Smooth muscle cell (in vitro differentiated cells): Measurements from ENCODE around the gene PDE1A. TPM values are rescaled to one million over a fixed set of nuclear protein-coding genes. Genes with fewer than 3 reads are reported as not detected.

ENCODE experiments used
- DNase-seq: peaks from one replicate; lab custom pipeline; 2025; ENCODE audit not compliant: unreplicated experiment; lab: John Stamatoyannopoulos, UW
- H2AFZ ChIP-seq: fragments of 200-600 bp; sonication (generic); 2 replicates; pipeline ENCODE4 v1.6.0; 2016; ENCODE audit warnings: antibody characterized with exemption, low read depth, mild to moderate bottlenecking
- H3F3A ChIP-seq: fragments of 200-600 bp; sonication (generic); 2 replicates; pipeline ENCODE4 v1.6.0; 2017; ENCODE audit warnings: antibody characterized with exemption, low read depth
- H3K27ac ChIP-seq: fragments of 200-600 bp; sonication (generic); 2 replicates; pipeline ENCODE4 v1.5.1; 2016; ENCODE audit warnings: low read depth, mild to moderate bottlenecking
- H3K27me3 ChIP-seq: fragments of 200-600 bp; sonication (generic); 2 replicates; pipeline ENCODE4 v1.6.1; 2016; ENCODE audit warnings: low read depth, mild to moderate bottlenecking
- H3K36me3 ChIP-seq: fragments of 200-600 bp; sonication (generic); 2 replicates; pipeline ENCODE4 v1.5.1; 2016; ENCODE audit warnings: low read depth
- H3K4me1 ChIP-seq: fragments of 200-600 bp; sonication (generic); 2 replicates; pipeline ENCODE4 v1.5.1; 2016; ENCODE audit warnings: low read depth
- H3K4me2 ChIP-seq: fragments of 200-600 bp; sonication (generic); 2 replicates; pipeline ENCODE4 v1.6.0; 2016; ENCODE audit warnings: mild to moderate bottlenecking
- H3K4me3 ChIP-seq: fragments of 200-600 bp; sonication (generic); 2 replicates; pipeline ENCODE4 v1.5.1; 2016; ENCODE audit warnings: mild to moderate bottlenecking
- H3K79me2 ChIP-seq: fragments of 200-600 bp; sonication (generic); 2 replicates; pipeline ENCODE4 v1.6.0; 2016; ENCODE audit warnings: low read depth, mild to moderate bottlenecking
- H3K9ac ChIP-seq: fragments of 200-600 bp; sonication (generic); 2 replicates; pipeline ENCODE4 v1.6.0; 2016; ENCODE audit warnings: low read depth
- H3K9me3 ChIP-seq: fragments of 200-600 bp; sonication (generic); replicated peaks from 2 replicates; pipeline ENCODE4 v1.5.1; 2016; ENCODE audit warnings: low read depth
- H4K20me1 ChIP-seq: fragments of 200-600 bp; sonication (generic); 2 replicates; pipeline ENCODE4 v1.6.0; 2016; ENCODE audit warnings: low read depth
- CTCF ChIP-seq: fragments of 200-600 bp; sonication (generic); IDR thresholded peaks from 2 replicates; pipeline ENCODE4 v1.5.1; 2017; ENCODE audit warnings: borderline replicate concordance, mild to moderate bottlenecking, antibody characterized with exemption; ENCODE audit not compliant: insufficient read depth, poor library complexity, severe bottlenecking
- WGBS: methylation state at CpG from one replicate; pipeline ENCODE4 v1.1.7; 2016; ENCODE audit warnings: low lambda C conversion rate; 5-methylcytosine and 5-hydroxymethylcytosine counted together
- polyA plus RNA-seq: library from polyadenylated mRNA; unstranded; fragments of >200 nt; fragmentation: Nextera tagmentation; extraction: Ambion mirVana; gene quantifications from 2 replicates; pipeline ENCODE4 v1.2.1, GENCODE V29; 2016
- total RNA-seq: library from RNA; depleted of rRNA; stranded (reverse); fragments of >200 nt; gene quantifications from 2 replicates; pipeline ENCODE4 v1.2.3, GENCODE V29; 2014

The PDE1A gene
- total and polyA plus RNA-seq, 2 experiments from 2014 or later = 0.58 to 0.96 TPM

GRCh38 chr2:182406221-182406620, 20.6 kb downstream of the PDE1A start:
- WGBS = 97% methylated on average over 1 of the region's 1 CpG
- Histone ChIP-seq H3K4me3 (no peak overlapping the region), H3K9me3 (no peaks in the 10 kb centered on the region), H2AFZ (no peak overlapping the region), H3K27me3 (no peaks in the 10 kb centered on the region), H3K4me2 (no peak overlapping the region), H4K20me1 (no peaks in the 10 kb centered on the region), H3F3A (no peaks in the 10 kb centered on the region), H3K79me2 (no peaks in the 10 kb centered on the region), H3K27ac (no peak overlapping the region), H3K4me1 (no peaks in the 10 kb centered on the region), H3K9ac (no peak overlapping the region), H3K36me3 (no peaks in the 10 kb centered on the region)
- no peak for DNase-seq
- TF ChIP-seq CTCF = no peak

GRCh38 chr2:182404975-182405561, 21.8 kb downstream of the PDE1A start:
- Histone ChIP-seq H3K9me3 (no peaks in the 10 kb centered on the region), H4K20me1 (no peaks in the 10 kb centered on the region), H3K4me2 (peak overlapping the region; percentile 28), H3K27me3 (no peaks in the 10 kb centered on the region), H2AFZ (no peak overlapping the region), H3K27ac (no peak overlapping the region), H3K9ac (no peak overlapping the region), H3F3A (no peaks in the 10 kb centered on the region), H3K4me3 (no peak overlapping the region), H3K4me1 (no peaks in the 10 kb centered on the region), H3K36me3 (no peaks in the 10 kb centered on the region), H3K79me2 (no peaks in the 10 kb centered on the region)
- DNase-seq = no peak
- TF ChIP-seq CTCF = no peak
- WGBS = 90% methylated on average over 2 of the region's 2 CpGs

GRCh38 chr2:182404092-182404491, 22.7 kb downstream of the PDE1A start:
- Histone ChIP-seq H3K79me2 (no peaks in the 10 kb centered on the region), H3K36me3 (no peaks in the 10 kb centered on the region), H4K20me1 (no peaks in the 10 kb centered on the region), H3K4me1 (no peaks in the 10 kb centered on the region), H3K27ac (no peak overlapping the region), H3K4me3 (no peak overlapping the region), H3K27me3 (no peaks in the 10 kb centered on the region), H2AFZ (no peak overlapping the region), H3F3A (no peaks in the 10 kb centered on the region), H3K9ac (no peak overlapping the region), H3K9me3 (no peaks in the 10 kb centered on the region), H3K4me2 (peak overlapping the region; percentile 28)
- DNase-seq = no peak
- 55% methylated on average over 2 of the region's 2 CpGs for WGBS
- no peak for TF ChIP-seq CTCF

- Histone ChIP-seq H3K4me1 (no peaks in the 10 kb centered on the region), H3K36me3 (no peaks in the 10 kb centered on the region), H2AFZ (no peak overlapping the region), H3F3A (no peaks in the 10 kb centered on the region), H3K27me3 (no peaks in the 10 kb centered on the region), H3K27ac (no peak overlapping the region), H3K9ac (no peak overlapping the region), H3K79me2 (no peaks in the 10 kb centered on the region), H3K4me3 (no peak overlapping the region), H3K4me2 (no peak overlapping the region), H4K20me1 (no peaks in the 10 kb centered on the region), H3K9me3 (no peaks in the 10 kb centered on the region)
- DNase-seq = no peak
- no peak for TF ChIP-seq CTCF
- WGBS = 80% methylated on average over 1 of the region's 1 CpG
Observed at GRCh38 chr2:182393270-182393760, 33.5 kb downstream of the PDE1A start.
